Endothelial cell of umbilical vein (primary cell): ENCODE results near the gene LAMC2. TPM values are rescaled to one million over a fixed set of nuclear protein-coding genes. Genes with fewer than 3 reads are reported as not detected.

Experiments used
- BruUV-seq: library from RNA; stranded (reverse); fragments of 400-500 nt; replicated peaks from 2 replicates; lab custom pipeline; 2021; lab: Mats Ljungman, UMichigan
- CTCF ChIA-PET: fragments of 300-600, 350-600 bp; sonication (Branson Sonifier 250); formaldehyde crosslinking; loops from one replicate; lab custom pipeline; 2021; ENCODE audit warnings: antibody characterized with exemption, inconsistent platforms; lab: Charles Lee
- POLR2A ChIA-PET: fragments of 300-600, 350-600 bp; sonication (Branson Sonifier 250); formaldehyde crosslinking; loops from one replicate; lab custom pipeline; 2021; ENCODE audit warnings: antibody characterized with exemption, inconsistent platforms; lab: Charles Lee
- DNase-seq: peaks from one replicate; pipeline ENCODE4 v3.0.0-alpha.2; 2011; ENCODE audit warnings: low read depth, low spot score
- FAIRE-seq: peaks from 2 replicates; lab custom pipeline; 2011; peaks lifted over from hg19 to GRCh38; lab: Jason Lieb, UNC
- H2AFZ ChIP-seq: 2 replicates; pipeline ENCODE4 v1.6.0; 2012; ENCODE audit warnings: low read depth, low read length, control low read depth, inconsistent platforms
- H3K27ac ChIP-seq: 2 replicates; pipeline ENCODE4 v1.5.1; 2011; ENCODE audit warnings: low read depth, mild to moderate bottlenecking, control low read depth, low read length, moderate library complexity; ENCODE audit not compliant: insufficient read depth
- H3K27me3 ChIP-seq, 2 experiments: 2 replicates each; pipeline versions ENCODE4 v1.6.0 to v1.6.1; 2011; ENCODE audit warnings: low read length in 2 of 2, mixed read lengths in 1 of 2; ENCODE audit not compliant: control insufficient read depth in 2 of 2, insufficient read depth in 2 of 2
- H3K36me3 ChIP-seq, 2 experiments: 2 replicates in 1 of 2; 3 replicates in 1 of 2; pipeline ENCODE4 v1.5.1; 2011; ENCODE audit warnings: low read length in 2 of 2, mild to moderate bottlenecking in 1 of 2, moderate library complexity in 1 of 2; ENCODE audit not compliant: control insufficient read depth in 2 of 2, insufficient read depth in 2 of 2; ENCODE audit errors: extremely low read depth in 1 of 2
- H3K4me1 ChIP-seq: 3 replicates; pipeline ENCODE4 v1.5.1; 2011; ENCODE audit warnings: mild to moderate bottlenecking, low read length; ENCODE audit not compliant: control insufficient read depth, insufficient read depth; ENCODE audit errors: extremely low read depth
- H3K4me2 ChIP-seq: 2 replicates; pipeline ENCODE4 v1.6.1; 2011; ENCODE audit warnings: low read length, control low read depth, mixed read lengths; ENCODE audit not compliant: insufficient read depth
- H3K4me3 ChIP-seq, 3 experiments: fragments of 200-600 bp in 1 of 3; sonication (generic), shearing (Covaris generic) in 1 of 3; replicated peaks in 1 of 3; 2 replicates each; pipeline ENCODE4 v1.5.1; 2011 to 2016; ENCODE audit warnings: control low read depth in 3 of 3, low read length in 3 of 3, mild to moderate bottlenecking in 2 of 3, inconsistent platforms in 1 of 3, low read depth in 1 of 3, moderate library complexity in 1 of 3; ENCODE audit not compliant: insufficient read depth in 1 of 3
- H3K79me2 ChIP-seq: 2 replicates; pipeline ENCODE4 v1.6.0; 2012; ENCODE audit warnings: low read length, inconsistent platforms; ENCODE audit not compliant: control insufficient read depth, insufficient read depth
- H3K9ac ChIP-seq: replicated peaks from 2 replicates; pipeline ENCODE3; 2011; ENCODE audit warnings: low read length, control low read depth; ENCODE audit not compliant: insufficient read depth; ENCODE audit errors: extremely low read depth
- H3K9me1 ChIP-seq: replicated peaks from 3 replicates; pipeline ENCODE4 v1.6.0; 2011; ENCODE audit warnings: mild to moderate bottlenecking, low read length; ENCODE audit not compliant: control insufficient read depth, insufficient read depth; ENCODE audit errors: extremely low read depth
- H3K9me3 ChIP-seq: replicated peaks from 2 replicates; pipeline ENCODE4 v1.5.1; 2012; ENCODE audit warnings: low read length, inconsistent platforms; ENCODE audit not compliant: control insufficient read depth, insufficient read depth
- H4K20me1 ChIP-seq: replicated peaks from 2 replicates; pipeline ENCODE3; 2011; ENCODE audit warnings: mild to moderate bottlenecking, low read length; ENCODE audit not compliant: control insufficient read depth, insufficient read depth; ENCODE audit errors: extremely low read depth
- CTCF ChIP-seq, 2 donors: IDR thresholded peaks; 1 replicate in 1 of 2; 2 replicates in 1 of 2; pipeline ENCODE4 v1.5.1; 2011; ENCODE audit warnings: low read length in 2 of 2, mild to moderate bottlenecking in 2 of 2, moderate library complexity in 2 of 2, control low read depth in 1 of 2, inconsistent platforms in 1 of 2, low read depth in 1 of 2; ENCODE audit not compliant: insufficient read depth in 1 of 2; ENCODE audit errors: extremely low read depth in 1 of 2
- EZH2 ChIP-seq: IDR thresholded peaks from 2 replicates; pipeline ENCODE4 v1.6.1; 2012; ENCODE audit warnings: borderline replicate concordance, low read depth, mild to moderate bottlenecking, moderate library complexity, low read length, inconsistent platforms; ENCODE audit not compliant: severe bottlenecking
- FOS ChIP-seq: IDR thresholded peaks from 2 replicates; pipeline ENCODE4 v1.6.1; 2011; ENCODE audit warnings: mild to moderate bottlenecking, low read length, moderate library complexity, borderline replicate concordance; ENCODE audit not compliant: insufficient read depth
- GATA2 ChIP-seq: IDR thresholded peaks from 2 replicates; pipeline ENCODE4 v1.7.0; 2011; ENCODE audit warnings: low read depth, mild to moderate bottlenecking, moderate library complexity, mixed read lengths, low read length; ENCODE audit not compliant: insufficient read length, insufficient read depth
- JUN ChIP-seq: IDR thresholded peaks from 2 replicates; pipeline ENCODE4 v1.6.1; 2011; ENCODE audit warnings: borderline replicate concordance, low read depth; ENCODE audit not compliant: insufficient read length, insufficient read depth
- MAX ChIP-seq: IDR thresholded peaks from 2 replicates; pipeline ENCODE4 v1.6.1; 2011; ENCODE audit not compliant: insufficient read depth, insufficient read length
- MYC ChIP-seq: IDR thresholded peaks from one replicate; pipeline ENCODE4 v1.6.1; 2011; ENCODE audit warnings: mild to moderate bottlenecking, low read depth, low read length
- POLR2A ChIP-seq: IDR thresholded peaks from 2 replicates; pipeline ENCODE4 v1.6.1; 2012; ENCODE audit warnings: low read depth, mild to moderate bottlenecking, control low read depth, low read length
- POLR2AphosphoS5 ChIP-seq: IDR thresholded peaks from 2 replicates; pipeline ENCODE4 v1.6.1; 2012; ENCODE audit warnings: low read depth, mild to moderate bottlenecking, control low read depth, low read length, moderate library complexity; ENCODE audit not compliant: insufficient read depth
- dilution Hi-C: fragments of 300-500 bp; cut with MboI; formaldehyde crosslinking; loops from one replicate; pipeline ENCODE4 v1.15.0; 2019; ENCODE audit warnings: low sequenced_read_pairs; ENCODE audit not compliant: extremely low pct_ligation_motif_present
- intact Hi-C: fragments of 100-400 bp; cut with micrococcal nuclease; formaldehyde crosslinking; loops from one replicate; pipeline ENCODE4 v1.10.0; 2022
- polyA plus RNA-seq, 4 experiments: library from polyadenylated mRNA; depleted of rRNA in 3 of 4; stranded (reverse) in 3 of 4; unstranded in 1 of 4; fragments of >200 nt; gene quantifications; 2 replicates each; pipeline versions ENCODE4 v1.2.1 to v1.2.3, GENCODE V29; 2011 to 2012; ENCODE audit warnings: missing spikeins in 1 of 4
- total RNA-seq: library from RNA; stranded (reverse); gene quantifications from 2 replicates; pipeline ENCODE4 v1.2.3, GENCODE V29; 2021

Gene LAMC2
- total and polyA plus RNA-seq, 2 donors (not counting 3 experiments of a cell fraction or from before 2014, with no cell fraction given) = 0.23 to 0.82 TPM

GRCh38 chr1:183239220-183239742 lies 53.2 kb downstream of the LAMC2 start:
- ChIA-PET CTCF (interaction anchor here (2.4 kb wide), 1 partner anchor 12 kb away, joined by 11 read pairs; no protein-coding TSS in a partner anchor), POLR2A (no interaction called here)
- Histone ChIP-seq H3K27me3 (no peaks in the 10 kb centered on the region), H3K27ac (no peak overlapping the region), H3K9me1 (no peaks in the 10 kb centered on the region), H3K36me3 (no peaks in the 10 kb centered on the region), H3K9me3 (no peaks in the 10 kb centered on the region), H3K4me2 (no peak overlapping the region), H3K4me3 (no peak overlapping the region), H3K4me1 (peaks cover 14% of the 10 kb centered on the region), H2AFZ (no peak overlapping the region), H3K79me2 (no peaks in the 10 kb centered on the region), H4K20me1 (no peaks in the 10 kb centered on the region), H3K9ac (no peak overlapping the region)
- intact Hi-C loops (no loop called here), dilution Hi-C loops (no loop called here)
- no peak for DNase-seq
- no peak for FAIRE-seq
- no TSS peak for BruUV-seq
- no peak for TF ChIP-seq CTCF (IDR thresholded peaks at IDR 0.05; ENCODE audit: extremely low read depth in 1 of 2, insufficient read depth in 1 of 2, low read depth in 1 of 2, low read length in 2 of 2)

GRCh38 chr1:183239793-183240525 lies 53.9 kb downstream of the LAMC2 start:
- Histone ChIP-seq H3K9me1 (no peaks in the 10 kb centered on the region), H3K27me3 (no peaks in the 10 kb centered on the region), H3K27ac (no peak overlapping the region), H3K9ac (no peak overlapping the region), H3K4me2 (no peak overlapping the region), H3K4me3 (no peak overlapping the region), H3K4me1 (peaks cover 7% of the 10 kb centered on the region), H2AFZ (no peak overlapping the region), H4K20me1 (no peaks in the 10 kb centered on the region), H3K79me2 (no peaks in the 10 kb centered on the region), H3K9me3 (no peaks in the 10 kb centered on the region), H3K36me3 (no peaks in the 10 kb centered on the region)
- FAIRE-seq (no peak), DNase-seq (no peak)
- intact Hi-C loops (no loop called here), dilution Hi-C loops (no loop called here)
- POLR2A ChIA-PET = no interaction called here
- no peak for TF ChIP-seq POLR2AphosphoS5
- TF ChIP-seq POLR2A = no peak
- no peak for TF ChIP-seq EZH2
- TF ChIP-seq CTCF (IDR thresholded peaks at IDR 0.05; ENCODE audit: extremely low read depth in 1 of 2, insufficient read depth in 1 of 2, low read depth in 1 of 2, low read length in 2 of 2) = no peak
- no peak for TF ChIP-seq MAX
- TF ChIP-seq FOS = no peak
- TF ChIP-seq JUN = no peak
- no peak for TF ChIP-seq GATA2
- TF ChIP-seq MYC = no peak
- BruUV-seq = no TSS peak
- CTCF ChIA-PET = interaction anchor here (1.8 kb wide), 1 partner anchor 12 kb away, joined by 8 read pairs; no protein-coding TSS in a partner anchor
